Transverse colon (tissue), 4 donors: ENCODE data around the gene LMO7. TPM values are rescaled to one million over a fixed set of nuclear protein-coding genes. Genes with fewer than 3 reads are reported as not detected.

Source experiments
- DNase-seq: peaks from one replicate; pipeline ENCODE4 v3.0.0-alpha.2; 2019
- H3K27ac ChIP-seq, 4 donors: fragments of 200-600 bp; sonication (generic); 2 replicates each; pipeline ENCODE4 v1.5.1; 2016 to 2018; ENCODE audit warnings: inconsistent platforms in 4 of 4
- H3K27me3 ChIP-seq: fragments of 200-600 bp; sonication (generic); 2 replicates; pipeline ENCODE4 v1.5.1; 2017; ENCODE audit warnings: inconsistent platforms
- H3K36me3 ChIP-seq, 4 donors: fragments of 200-600 bp; sonication (generic); 2 replicates each; pipeline ENCODE4 v1.5.1; 2017 to 2019; ENCODE audit warnings: inconsistent platforms in 4 of 4
- H3K4me1 ChIP-seq, 4 donors: fragments of 200-600 bp; sonication (generic); 2 replicates each; pipeline ENCODE4 v1.5.1; 2017 to 2020; ENCODE audit warnings: inconsistent platforms in 4 of 4
- H3K4me3 ChIP-seq, 4 donors: fragments of 200-600 bp; sonication (generic); 1 replicate in 1 of 4; 2 replicates in 3 of 4; pipeline versions ENCODE4 v1.5.1 to v1.6.1; 2017 to 2019; ENCODE audit warnings: inconsistent platforms in 4 of 4
- H3K9me3 ChIP-seq, 2 donors: fragments of 200-600 bp; sonication (generic); 2 replicates each; pipeline ENCODE4 v1.5.1; 2017 to 2019; ENCODE audit warnings: inconsistent platforms in 2 of 2
- EP300 ChIP-seq: sonication (generic); formaldehyde crosslinking; IDR thresholded peaks from one replicate; pipeline ENCODE4 v1.6.1; 2017; ENCODE audit warnings: antibody characterized with exemption, low read depth
- POLR2A ChIP-seq: fragments of 450-650 bp; IDR thresholded peaks from one replicate; pipeline ENCODE4 v1.6.1; 2016; ENCODE audit warnings: antibody characterized with exemption, mild to moderate bottlenecking, moderate library complexity
- POLR2AphosphoS5 ChIP-seq, 3 donors: sonication (generic); formaldehyde crosslinking; IDR thresholded peaks; one replicate each; pipeline ENCODE4 v1.6.1; 2016; ENCODE audit warnings: antibody characterized with exemption in 3 of 3
- WGBS, 2 donors: methylation state at CpG; one replicate each; pipeline ENCODE4 v1.1.5; 2018; ENCODE audit warnings: low coverage in 1 of 2; 5-methylcytosine and 5-hydroxymethylcytosine counted together
- in situ Hi-C, 4 donors: fragments of 200-750 bp; cut with MboI; loops; one replicate each; pipeline versions ENCODE4 v1.15.0 to v1.15.1; 2017; ENCODE audit warnings: low sequenced_read_pairs in 3 of 4, low pct_ligation_motif_present in 1 of 4, low pct_unique_long_range_greater_than_20kb in 1 of 4
- intact Hi-C: fragments of 100-400 bp; cut with DNase I; formaldehyde crosslinking; loops from one replicate; pipeline ENCODE4 v1.15.1; 2023; ENCODE audit warnings: low total_unique reads
- total RNA-seq, 4 donors: library from RNA; depleted of rRNA; stranded (reverse); fragments of >200 nt; gene quantifications; one replicate each; pipeline ENCODE4 v1.1.0, GENCODE V29; 2016
- TF ChIP-seq, protein P1 (sequence below), 5 experiments: fragments of 200-600 bp in 3 of 5; fragments of 450-650 bp in 2 of 5; sonication (generic) in 3 of 5; IDR thresholded peaks; 1 replicate in 2 of 5; 2 replicates in 3 of 5; pipeline ENCODE4 v1.5.1; 2016 to 2017; ENCODE audit warnings: antibody characterized with exemption in 5 of 5, inconsistent platforms in 3 of 5, mild to moderate bottlenecking in 2 of 5, moderate library complexity in 1 of 5

Gene LMO7
- total RNA-seq, 4 donors from 2014 or later, result 82.6 to 304 (median 190) TPM

GRCh38 chr13:75806117-75806516 is 170.0 kb downstream of the LMO7 start:
- Histone ChIP-seq H3K4me1 (peaks cover 0 to 22% (median 6%) of the 10 kb centered on the region in 4 donors), H3K4me3 (no peak overlapping the region), H3K27me3 (no peaks in the 10 kb centered on the region), H3K36me3 (peaks cover 0 to 7% (median 1%) of the 10 kb centered on the region in 4 donors), H3K27ac (no peak overlapping the region), H3K9me3 (no peaks in the 10 kb centered on the region)
- no peak for DNase-seq
- intact Hi-C loops, result no loop called here
- WGBS, 2 donors, result 99 to 100% methylated on average over 2 to 7 of the region's 7 CpGs
- TF ChIP-seq POLR2AphosphoS5 (IDR thresholded peaks at IDR 0.05) (no peak), EP300 (no peak), POLR2A (no peak)
- TF ChIP-seq, protein P1, sequence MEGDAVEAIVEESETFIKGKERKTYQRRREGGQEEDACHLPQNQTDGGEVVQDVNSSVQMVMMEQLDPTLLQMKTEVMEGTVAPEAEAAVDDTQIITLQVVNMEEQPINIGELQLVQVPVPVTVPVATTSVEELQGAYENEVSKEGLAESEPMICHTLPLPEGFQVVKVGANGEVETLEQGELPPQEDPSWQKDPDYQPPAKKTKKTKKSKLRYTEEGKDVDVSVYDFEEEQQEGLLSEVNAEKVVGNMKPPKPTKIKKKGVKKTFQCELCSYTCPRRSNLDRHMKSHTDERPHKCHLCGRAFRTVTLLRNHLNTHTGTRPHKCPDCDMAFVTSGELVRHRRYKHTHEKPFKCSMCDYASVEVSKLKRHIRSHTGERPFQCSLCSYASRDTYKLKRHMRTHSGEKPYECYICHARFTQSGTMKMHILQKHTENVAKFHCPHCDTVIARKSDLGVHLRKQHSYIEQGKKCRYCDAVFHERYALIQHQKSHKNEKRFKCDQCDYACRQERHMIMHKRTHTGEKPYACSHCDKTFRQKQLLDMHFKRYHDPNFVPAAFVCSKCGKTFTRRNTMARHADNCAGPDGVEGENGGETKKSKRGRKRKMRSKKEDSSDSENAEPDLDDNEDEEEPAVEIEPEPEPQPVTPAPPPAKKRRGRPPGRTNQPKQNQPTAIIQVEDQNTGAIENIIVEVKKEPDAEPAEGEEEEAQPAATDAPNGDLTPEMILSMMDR (IDR thresholded peaks at IDR 0.05), result no peak
- in situ Hi-C loops, result no loop called here

GRCh38 chr13:75811361-75811760 is 175.2 kb downstream of the LMO7 start:
- H3K9me3 ChIP-seq, result no peaks in the 10 kb centered on the region
- no peak overlapping the region for H3K4me3 ChIP-seq
- no peak for DNase-seq
- WGBS, 2 donors, result 52 to 56% methylated on average over 5 of the region's 5 CpGs
- H3K4me1 ChIP-seq, result no peaks in the 10 kb centered on the region
- H3K36me3 ChIP-seq, result peaks cover 0 to 3% (median 0%) of the 10 kb centered on the region in 4 donors
- intact Hi-C loops, result no loop called here
- no peaks in the 10 kb centered on the region for H3K27me3 ChIP-seq
- in situ Hi-C loops, result no loop called here
- H3K27ac ChIP-seq, result no peak overlapping the region
- TF ChIP-seq POLR2AphosphoS5 (IDR thresholded peaks at IDR 0.05) (no peak), POLR2A (no peak), EP300 (no peak)
- TF ChIP-seq, protein P1 (IDR thresholded peaks at IDR 0.05), result no peak

- in situ Hi-C loops (no loop called here), intact Hi-C loops (no loop called here)
- DNase-seq, result no peak
- Histone ChIP-seq H3K4me1 (no peaks in the 10 kb centered on the region), H3K4me3 (no peak overlapping the region), H3K36me3 (peaks cover 0 to 3% (median 0%) of the 10 kb centered on the region in 4 donors), H3K9me3 (no peaks in the 10 kb centered on the region), H3K27me3 (no peaks in the 10 kb centered on the region), H3K27ac (no peak overlapping the region)
- TF ChIP-seq EP300 (no peak), POLR2A (no peak), POLR2AphosphoS5 (IDR thresholded peaks at IDR 0.05) (no peak)
- TF ChIP-seq, protein P1 (IDR thresholded peaks at IDR 0.05), result no peak
- WGBS, 2 donors, result 50 to 70% methylated on average over 1 of the region's 1 CpG
Measured at GRCh38 chr13:75811841-75812240, 175.7 kb downstream of the LMO7 start.

GRCh38 chr13:75812751-75813181 is 176.6 kb downstream of the LMO7 start:
- Histone ChIP-seq H3K4me1 (no peaks in the 10 kb centered on the region), H3K27me3 (no peaks in the 10 kb centered on the region), H3K27ac (no peak overlapping the region), H3K4me3 (no peak overlapping the region), H3K36me3 (no peaks in the 10 kb centered on the region), H3K9me3 (no peaks in the 10 kb centered on the region)
- intact Hi-C loops, result no loop called here
- no peak for DNase-seq
- 53 to 70% methylated on average over 2 to 6 of the region's 6 CpGs for WGBS, 2 donors
- no peak for TF ChIP-seq POLR2AphosphoS5 (IDR thresholded peaks at IDR 0.05)
- no peak for TF ChIP-seq EP300
- TF ChIP-seq, protein P1 (IDR thresholded peaks at IDR 0.05), result no peak
- no peak for TF ChIP-seq POLR2A
- in situ Hi-C loops, result no loop called here
